Measurements from ENCODE around the gene TENT5D.
"Not testable (repeated sequence)": the region's sequence is repeated elsewhere in the genome, so short reads cannot be mapped to it uniquely, and the experiment has no call there.

Gene TENT5D

GRCh38 chrX:80420147-80420546 is at the start of gene TENT5D:
Gene TENT5D, plus strand, starts transcription at chrX:80420447. Its CDS starts 22,093 bp downstream, at chrX:80442540.
- DNase-seq: no peak

- not testable (repeated sequence) for DNase-seq
These were observed 34.6 kb upstream of the TENT5D start for GRCh38 chrX:80385651-80386050.

- DNase-seq: no peak
These were observed 32.0 kb upstream of the TENT5D start for GRCh38 chrX:80388206-80388605.

GRCh38 chrX:80412042-80412441 is 8.2 kb upstream of the TENT5D start:
- DNase-seq: no peak

GRCh38 chrX:80423000-80423399 is 2.8 kb downstream of the TENT5D start:
- no peak for DNase-seq

- no peak for DNase-seq
These were observed 3.5 kb downstream of the TENT5D start for GRCh38 chrX:80423744-80424143.

- DNase-seq: peak; percentile 31
These were observed 10.7 kb downstream of the TENT5D start for GRCh38 chrX:80430826-80431504.

GRCh38 chrX:80431505-80431832 is 11.2 kb downstream of the TENT5D start:
- no peak for DNase-seq

- no peak for DNase-seq
These were observed 12.2 kb downstream of the TENT5D start for GRCh38 chrX:80432441-80432840.

GRCh38 chrX:80432863-80433262 is 12.6 kb downstream of the TENT5D start:
- DNase-seq: no peak

GRCh38 chrX:80468166-80468565 is 47.9 kb downstream of the TENT5D start:
- DNase-seq: not testable (repeated sequence)

- no peak for DNase-seq
These were observed 51.3 kb downstream of the TENT5D start for GRCh38 chrX:80471582-80471981.

- no peak for DNase-seq
These were observed 65.3 kb downstream of the TENT5D start for GRCh38 chrX:80485543-80485942.

GRCh38 chrX:80486299-80486698 is 66.1 kb downstream of the TENT5D start:
- DNase-seq: no peak

- no peak for DNase-seq
These were observed 68.9 kb downstream of the TENT5D start for GRCh38 chrX:80489166-80489565.

All from activated CD4-positive, alpha-beta T cell treated with anti-CD3 and anti-CD28 coated beads, Interleukin-10, Interleukin-2, amounts not matched to agents 100 ng/mL and 50 ng/mL, durations not matched to agents 16 hours and 8 hours (primary cell).